GM21526 (cell line): ENCODE results near the gene R3HDM4.

Experiments
- ATAC-seq: cut with Tn5 transposase; IDR thresholded peaks from one replicate; pipeline ENCODE4 v1.9.1; 2021; ENCODE audit warnings: moderate library complexity; ENCODE audit not compliant: unreplicated experiment, low FRiP score

The R3HDM4 gene

GRCh38 chr19:932648-933552, 19.9 kb upstream of the R3HDM4 start:
- ATAC-seq, result no peak

- ATAC-seq, result no peak
These were observed 19.0 kb upstream of the R3HDM4 start for GRCh38 chr19:931860-932647.

DNA sequence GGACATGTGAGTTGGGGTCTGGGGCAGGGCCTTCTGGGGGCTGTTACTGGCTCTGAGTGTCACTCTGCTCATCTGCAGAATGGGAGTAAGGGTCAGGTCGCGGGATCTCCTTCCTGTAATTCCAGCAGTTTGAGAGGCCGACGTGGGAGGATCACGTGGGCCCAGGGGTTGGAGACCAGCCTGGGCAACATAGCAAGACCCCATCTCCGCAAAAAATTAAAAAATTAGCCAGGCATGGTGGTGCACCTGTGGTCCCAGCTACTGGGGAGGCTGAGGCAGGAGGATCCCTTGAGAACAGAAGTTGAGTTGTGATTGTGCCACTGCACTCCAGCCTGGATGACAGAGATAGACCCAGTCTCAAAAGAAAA, 16.9 kb upstream of the R3HDM4 start:
- ATAC-seq, result no peak

GRCh38 chr19:929203-929890, 16.3 kb upstream of the R3HDM4 start:
- no peak for ATAC-seq

GRCh38 chr19:928471-929202, 15.6 kb upstream of the R3HDM4 start:
- ATAC-seq, result no peak

GRCh38 chr19:927780-928401, 14.9 kb upstream of the R3HDM4 start:
- ATAC-seq, result no peak

DNA sequence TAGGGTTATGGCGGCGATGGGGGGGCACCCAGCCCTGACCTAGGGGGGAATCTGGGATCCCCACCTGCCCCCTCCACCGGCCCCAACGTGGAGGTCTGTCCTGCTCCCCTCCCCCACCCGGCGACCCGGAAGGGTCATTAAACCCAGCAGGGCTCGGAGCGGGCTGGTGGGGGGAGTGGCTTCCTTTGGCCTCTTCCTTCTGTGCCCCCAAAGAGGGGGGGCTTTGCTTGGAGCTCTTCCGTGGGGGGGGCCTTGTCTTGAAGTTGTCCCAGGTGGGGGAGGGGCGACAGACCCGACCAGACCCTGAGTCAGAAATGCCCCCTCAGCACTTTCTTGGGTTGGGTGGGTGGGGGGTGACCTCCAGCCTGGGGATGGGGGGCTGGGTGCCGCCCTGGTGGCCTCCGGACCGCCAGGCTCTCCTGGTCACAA, 14.3 kb upstream of the R3HDM4 start:
- no peak for ATAC-seq

GRCh38 chr19:926589-927350, 13.8 kb upstream of the R3HDM4 start:
- no peak for ATAC-seq

- no peak for ATAC-seq
These were observed 13.2 kb upstream of the R3HDM4 start for GRCh38 chr19:926323-926588.

DNA sequence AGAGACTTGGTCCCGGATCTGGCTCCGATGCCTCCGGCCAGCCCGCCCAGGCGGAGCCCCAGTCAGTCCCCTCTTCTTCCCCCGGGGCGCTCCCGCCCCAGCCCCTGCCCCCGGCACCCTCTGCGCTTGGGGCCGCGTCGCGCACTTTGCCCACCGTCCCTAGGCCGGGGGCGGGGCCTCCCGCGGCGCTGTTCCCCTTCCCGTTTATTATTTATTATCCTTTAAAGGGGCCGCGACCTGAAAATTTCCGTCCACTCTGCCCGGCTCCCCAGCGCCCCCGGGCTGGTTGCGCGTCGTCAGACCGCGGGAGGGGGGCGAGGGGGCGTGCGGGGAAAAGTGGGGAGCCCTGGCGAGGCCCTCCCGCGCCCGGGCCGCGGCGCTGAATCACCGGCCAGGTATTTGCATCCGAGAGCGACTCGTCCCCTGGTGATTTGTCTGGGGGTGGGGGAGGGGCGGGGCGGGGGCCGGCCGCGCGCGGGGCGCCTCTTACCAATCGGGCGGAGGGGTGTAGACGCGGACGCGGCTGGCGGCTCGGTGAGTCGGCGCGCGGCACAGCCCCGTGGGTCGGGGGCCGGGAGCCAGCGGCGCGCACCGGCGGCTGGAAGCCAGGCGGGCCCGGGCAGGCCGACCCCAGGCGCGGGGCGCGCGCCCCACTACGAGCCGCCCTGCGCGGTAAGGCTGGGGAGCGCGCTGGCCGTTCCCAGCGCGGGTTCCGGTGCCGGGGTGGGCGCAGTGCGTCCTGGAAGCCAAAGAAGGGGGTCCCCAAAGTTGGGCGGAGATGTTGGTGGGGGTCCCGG, 12.7 kb upstream of the R3HDM4 start, which contains the start of gene ARID3A:
Gene ARID3A, plus strand, starts transcription at position 510 of the 797 bp plus-strand sequence. CDS start 3,494 bp downstream, outside the sequence.
- peak; percentile 38 for ATAC-seq

DNA sequence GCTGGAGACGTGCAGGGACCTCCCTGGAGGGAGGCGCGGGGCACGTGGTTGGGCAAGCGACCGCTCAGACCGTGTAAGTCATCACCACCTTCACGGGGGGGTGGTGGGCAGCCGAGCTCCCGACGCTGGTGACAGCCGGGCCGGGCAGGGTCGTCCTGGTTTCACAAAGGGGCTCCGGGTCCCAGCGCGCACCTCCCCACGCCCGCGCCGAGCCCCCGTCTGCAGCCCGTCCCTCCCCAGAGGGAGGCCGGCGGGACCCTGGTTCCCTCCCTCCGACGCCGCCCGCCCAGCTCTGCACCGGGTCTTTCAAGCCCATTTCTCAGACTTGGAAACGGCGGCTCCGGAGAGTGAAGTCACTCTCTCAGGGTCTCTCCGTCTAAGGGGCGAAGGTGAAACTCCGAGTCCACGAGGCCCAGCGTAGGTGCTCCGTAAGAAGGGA, 12.1 kb upstream of the R3HDM4 start:
- ATAC-seq, result peak; percentile 29

DNA sequence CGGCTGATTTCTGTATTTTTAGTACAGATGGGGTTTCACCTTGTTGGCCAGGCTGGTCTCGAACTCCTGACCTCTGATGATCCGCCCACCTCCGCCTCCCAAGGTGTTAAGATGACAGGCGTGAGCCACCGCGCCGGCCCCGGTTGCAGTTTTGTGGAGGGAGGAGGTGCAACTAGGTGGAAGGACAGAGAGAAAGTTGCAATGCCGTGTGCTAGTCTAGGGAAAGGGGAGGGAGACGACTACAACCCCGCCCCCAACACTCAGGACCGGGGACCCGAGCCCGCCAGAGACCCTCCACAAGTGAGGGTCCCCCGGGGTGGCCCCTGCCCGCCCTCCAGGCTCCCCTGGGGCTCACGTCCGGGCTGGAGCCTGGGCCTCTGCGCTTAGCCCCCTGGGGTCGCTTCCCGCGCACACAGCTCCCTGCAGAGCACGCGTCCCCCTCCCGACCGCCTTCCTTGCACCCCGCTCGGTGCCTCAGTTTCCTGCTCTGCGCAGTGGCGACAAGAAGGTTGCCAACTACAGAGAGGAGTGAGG, 11.6 kb upstream of the R3HDM4 start:
- peak; percentile 7 for ATAC-seq

DNA sequence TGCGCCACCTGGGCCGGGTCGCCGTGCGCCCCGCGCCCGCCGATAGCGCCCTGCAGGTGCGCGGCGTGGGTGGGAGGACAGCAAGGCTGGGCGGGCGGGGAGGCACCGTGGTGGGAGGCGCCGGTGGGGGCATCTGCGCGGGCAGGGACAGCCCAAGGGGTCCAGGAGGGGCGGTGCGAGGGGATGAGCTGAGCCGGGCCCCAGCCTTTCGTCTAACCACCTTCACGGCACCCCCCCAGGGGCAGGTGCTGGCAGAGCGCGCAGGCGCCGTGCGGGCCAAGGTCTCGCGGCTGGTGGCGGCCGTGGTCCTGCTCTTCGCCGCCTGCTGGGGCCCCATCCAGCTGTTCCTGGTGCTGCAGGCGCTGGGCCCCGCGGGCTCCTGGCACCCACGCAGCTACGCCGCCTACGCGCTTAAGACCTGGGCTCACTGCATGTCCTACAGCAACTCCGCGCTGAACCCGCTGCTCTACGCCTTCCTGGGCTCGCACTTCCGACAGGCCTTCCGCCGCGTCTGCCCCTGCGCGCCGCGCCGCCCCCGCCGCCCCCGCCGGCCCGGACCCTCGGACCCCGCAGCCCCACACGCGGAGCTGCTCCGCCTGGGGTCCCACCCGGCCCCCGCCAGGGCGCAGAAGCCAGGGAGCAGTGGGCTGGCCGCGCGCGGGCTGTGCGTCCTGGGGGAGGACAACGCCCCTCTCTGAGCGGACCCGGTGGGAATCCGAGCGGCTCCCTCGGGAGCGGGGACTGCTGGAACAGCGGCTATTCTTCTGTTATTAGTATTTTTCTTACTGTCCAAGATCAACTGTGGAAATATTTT, 7.2 kb upstream of the R3HDM4 start:
- ATAC-seq, result no peak

DNA sequence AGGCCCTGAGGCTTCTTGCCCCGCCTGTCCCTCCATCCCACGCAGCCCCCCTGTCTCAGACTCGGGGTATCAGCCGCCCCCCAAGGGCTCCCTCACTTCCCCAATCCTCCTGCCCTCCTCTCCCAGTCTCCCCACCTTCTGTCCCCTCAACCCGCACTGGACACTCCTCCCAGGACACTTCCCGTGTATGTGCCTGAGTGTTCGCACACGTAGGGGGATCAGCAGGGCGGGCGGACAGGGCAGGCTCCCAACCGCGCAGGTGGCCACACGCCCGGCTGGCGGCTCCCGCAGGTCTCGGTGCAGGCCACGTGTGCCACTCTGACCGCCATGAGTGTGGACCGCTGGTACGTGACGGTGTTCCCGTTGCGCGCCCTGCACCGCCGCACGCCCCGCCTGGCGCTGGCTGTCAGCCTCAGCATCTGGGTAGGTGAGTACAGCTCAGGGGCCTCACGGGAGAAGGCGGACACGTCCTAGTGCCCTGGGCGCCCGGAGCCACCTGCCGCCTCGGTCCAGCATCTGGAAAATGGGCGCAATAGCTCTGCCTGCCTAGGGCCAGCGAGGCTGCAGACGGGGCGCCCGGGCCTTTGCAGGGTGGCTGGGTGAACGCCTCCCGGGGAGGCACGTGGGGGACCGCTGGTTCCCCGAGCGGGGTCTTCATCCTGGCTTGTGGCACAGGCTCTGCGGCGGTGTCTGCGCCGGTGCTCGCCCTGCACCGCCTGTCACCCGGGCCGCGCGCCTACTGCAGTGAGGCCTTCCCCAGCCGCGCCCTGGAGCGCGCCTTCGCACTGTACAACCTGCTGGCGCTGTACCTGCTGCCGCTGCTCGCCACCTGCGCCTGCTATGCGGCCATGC, 6.4 kb upstream of the R3HDM4 start:
- no peak for ATAC-seq

DNA sequence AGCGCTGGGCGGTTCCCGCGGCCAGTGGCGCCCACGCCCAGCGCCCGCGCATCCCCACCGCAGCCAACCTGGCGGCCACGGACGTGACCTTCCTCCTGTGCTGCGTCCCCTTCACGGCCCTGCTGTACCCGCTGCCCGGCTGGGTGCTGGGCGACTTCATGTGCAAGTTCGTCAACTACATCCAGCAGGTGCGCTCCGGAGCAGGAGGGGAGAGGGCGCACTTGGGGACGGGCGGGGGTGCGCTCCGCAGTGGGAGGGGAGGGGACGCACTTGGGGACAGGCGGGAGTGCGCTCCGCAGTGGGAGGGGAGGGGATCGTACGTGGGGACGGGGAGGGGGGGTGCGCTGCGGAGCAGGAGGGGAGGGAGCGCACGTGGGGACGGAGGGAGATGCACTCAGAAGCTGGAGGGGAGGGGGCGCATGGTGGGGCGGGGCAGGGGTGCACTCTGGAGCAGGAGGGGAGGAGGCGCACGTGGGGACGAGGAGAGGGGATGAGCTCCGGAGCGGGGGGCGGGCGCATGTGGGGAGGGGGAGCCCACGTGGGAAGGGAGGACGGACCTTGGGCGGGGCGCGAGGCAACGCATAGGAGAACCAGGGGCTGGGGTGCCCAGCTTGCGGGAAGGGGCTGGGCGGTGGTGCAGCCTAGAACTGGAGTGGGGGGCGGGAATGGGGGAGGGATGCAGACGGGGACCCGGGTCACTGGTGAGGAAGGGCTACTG, 5.6 kb upstream of the R3HDM4 start:
- ATAC-seq, result no peak

- ATAC-seq, result no peak
These were observed 5.1 kb upstream of the R3HDM4 start for GRCh38 chr19:918152-918437.
